HG03457 (cell line): ENCODE data around the gene LAGE3.
"Not testable (repeated sequence)": the region's sequence is repeated elsewhere in the genome, so short reads cannot be mapped to it uniquely, and the experiment has no call there.

Experiments used
- ATAC-seq: cut with Tn5 transposase; IDR thresholded peaks from one replicate; pipeline ENCODE4 v1.9.1; 2021; ENCODE audit warnings: moderate number of reproducible peaks; ENCODE audit not compliant: unreplicated experiment

The LAGE3 gene

DNA sequence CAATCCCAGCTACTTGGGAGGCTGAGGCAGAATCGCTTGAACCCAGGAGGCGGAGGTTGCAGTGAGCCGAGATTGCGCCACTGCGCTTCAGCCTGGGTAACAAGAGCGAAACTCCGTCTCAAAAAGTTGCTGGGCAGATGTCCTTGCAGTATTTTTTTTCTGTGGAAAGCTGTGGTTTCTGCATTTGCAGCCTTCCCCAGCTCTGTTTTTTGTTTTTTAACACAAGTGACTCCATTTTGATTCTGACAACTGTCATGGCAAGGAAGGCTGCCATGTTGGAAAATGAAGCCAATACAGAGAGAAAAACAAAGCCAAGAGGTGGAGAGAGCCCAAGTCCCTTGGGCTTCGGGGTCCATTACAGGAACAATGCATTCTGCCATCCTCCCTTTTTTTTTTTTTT lies 23.0 kb upstream of the LAGE3 start:
- no peak for ATAC-seq

DNA sequence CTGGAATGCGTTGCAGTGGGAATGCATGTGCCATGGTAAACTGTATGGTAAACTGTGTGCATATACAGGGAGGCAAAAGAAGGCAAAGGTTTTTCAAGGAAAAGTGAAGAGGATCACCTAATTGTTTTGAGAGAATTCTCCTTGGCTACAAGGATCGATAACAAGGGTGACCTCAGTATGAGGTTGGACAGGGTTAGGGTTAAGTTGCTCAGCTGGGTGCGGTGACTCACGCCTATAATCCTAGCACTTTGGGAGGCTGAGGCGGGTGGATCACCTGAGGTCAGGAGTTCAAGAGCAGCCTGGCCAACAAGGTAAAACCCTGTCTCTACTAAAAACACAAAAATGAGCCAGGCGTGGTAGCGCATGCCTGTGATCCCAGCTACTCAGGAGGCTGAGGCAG lies 22.3 kb upstream of the LAGE3 start:
- not testable (repeated sequence) for ATAC-seq

DNA sequence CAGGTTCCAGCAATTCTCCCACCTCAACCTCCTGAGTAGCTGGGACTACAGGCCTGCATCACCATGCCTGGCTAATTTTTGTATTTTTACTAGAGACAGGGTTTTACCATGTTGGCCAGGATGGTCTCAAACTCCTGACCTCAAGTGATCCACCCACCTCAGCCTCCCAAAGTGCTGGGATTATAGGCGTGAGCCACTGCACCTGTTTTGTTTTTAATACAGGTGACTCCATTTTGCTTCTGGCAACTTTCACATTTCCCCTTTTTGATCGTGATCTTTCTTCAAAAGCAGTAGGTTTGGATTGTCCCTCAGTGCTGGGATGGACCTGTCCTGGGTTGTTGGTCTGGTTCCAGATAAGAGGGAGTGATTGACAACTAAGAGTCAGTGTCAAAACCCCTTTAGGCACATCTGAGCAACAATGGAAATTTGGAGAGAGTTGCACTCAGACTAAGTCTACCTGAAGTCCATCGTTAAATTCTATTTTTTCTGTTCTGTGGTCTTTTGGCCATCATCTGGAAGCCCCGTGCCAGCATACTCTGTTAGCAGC lies 17.6 kb upstream of the LAGE3 start:
- ATAC-seq, result not testable (repeated sequence)

DNA sequence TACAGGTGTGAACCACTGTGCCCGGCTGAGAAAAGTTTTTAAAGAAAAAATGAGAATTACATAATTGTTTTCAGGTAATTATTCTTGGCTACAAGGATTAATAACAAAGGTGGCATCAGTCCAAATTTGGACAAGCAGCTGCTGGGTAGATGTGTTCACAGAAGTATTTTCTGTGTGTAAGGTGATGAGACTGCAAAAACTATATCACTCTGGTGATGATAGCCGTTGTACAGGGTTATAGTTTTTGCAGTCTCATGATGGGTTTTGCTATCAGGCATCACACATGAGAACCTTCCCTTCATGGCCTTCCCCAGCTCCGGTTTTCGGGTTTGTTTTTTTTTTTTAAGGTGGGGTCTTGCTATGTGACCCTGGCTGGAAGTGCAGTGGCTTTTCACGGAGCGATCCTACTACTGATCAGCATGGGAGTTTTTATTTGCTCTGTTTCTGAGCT lies 16.4 kb upstream of the LAGE3 start:
- no peak for ATAC-seq

DNA sequence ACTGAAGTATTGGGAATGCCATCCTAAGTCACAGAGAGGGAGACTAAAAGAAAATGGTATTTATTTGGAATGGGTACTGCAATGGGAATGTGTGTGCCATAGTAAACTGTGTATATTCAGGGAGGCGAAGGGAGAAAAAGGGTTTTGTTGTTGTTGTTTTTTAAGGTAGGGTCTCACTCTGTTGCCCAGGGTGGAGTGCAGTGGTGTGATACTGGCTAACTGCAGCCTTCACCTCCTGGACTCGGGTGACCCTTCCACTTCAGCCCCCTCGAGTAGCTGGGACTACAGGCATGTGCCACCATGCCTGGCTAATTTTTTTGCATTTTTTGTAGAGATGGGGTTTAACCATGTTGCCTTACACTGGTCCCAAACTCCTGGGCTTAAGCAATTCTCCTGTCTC lies 15.6 kb upstream of the LAGE3 start:
- ATAC-seq, result no peak

DNA sequence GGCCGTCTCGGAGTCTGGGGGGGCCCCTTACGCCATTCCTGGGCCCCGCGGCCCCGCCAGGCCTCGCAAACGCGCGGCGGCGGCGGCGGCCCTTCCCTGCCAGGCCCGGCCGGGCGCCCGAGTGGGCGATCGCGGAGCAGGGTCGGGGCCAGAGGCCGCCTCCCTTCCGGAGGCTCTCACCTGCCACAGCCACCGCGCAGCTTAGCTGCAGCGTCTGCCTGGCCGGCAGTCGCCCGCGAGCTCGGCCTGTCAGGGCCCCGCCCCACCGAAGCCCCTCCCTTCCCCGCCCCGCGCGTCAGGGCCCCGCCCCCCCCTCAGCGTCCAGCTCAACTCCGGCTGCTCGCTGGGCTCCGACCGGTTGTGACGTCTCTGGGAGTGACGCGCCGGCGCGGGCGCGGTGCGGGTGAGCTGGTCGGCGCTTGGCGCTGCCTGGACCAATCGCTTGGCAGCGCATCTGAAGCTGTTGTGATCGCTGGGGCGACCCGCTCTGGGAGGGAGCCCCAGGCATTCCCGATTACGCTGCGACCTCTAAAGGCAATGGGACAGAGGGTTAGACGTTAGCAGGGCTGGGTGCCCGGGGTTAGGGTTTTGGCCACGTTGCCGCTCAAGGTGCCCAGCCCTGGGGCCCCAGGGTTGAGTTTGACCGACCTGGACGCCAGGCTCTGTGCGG lies 11.5 kb upstream of the LAGE3 start, which contains the start of gene SLC10A3:
TSS of gene SLC10A3 (minus strand) at position 216 of the 670 bp plus-strand sequence. CDS start 1,689 bp downstream, outside the sequence.
- ATAC-seq, result peak; percentile 74

DNA sequence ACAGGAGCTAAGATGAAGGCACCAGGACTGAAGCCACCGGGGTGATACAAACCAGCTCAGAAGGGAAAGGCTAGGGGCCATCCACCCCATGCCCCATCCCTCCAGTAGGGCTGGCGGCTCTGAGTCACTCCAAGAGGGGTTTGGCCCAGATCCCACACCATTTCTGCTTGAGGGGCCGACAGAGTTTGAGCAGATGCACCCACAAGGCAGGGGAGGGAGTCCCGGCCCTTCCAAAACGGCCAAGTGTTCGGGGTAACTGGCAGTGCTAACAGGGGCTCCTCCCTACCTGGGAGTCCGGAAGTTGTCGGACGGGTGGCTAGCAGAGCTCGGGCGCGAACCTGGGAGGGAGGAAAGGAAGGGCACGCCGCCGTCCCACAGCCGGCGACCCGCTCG lies 10.9 kb upstream of the LAGE3 start:
- ATAC-seq, result peak; percentile 1

DNA sequence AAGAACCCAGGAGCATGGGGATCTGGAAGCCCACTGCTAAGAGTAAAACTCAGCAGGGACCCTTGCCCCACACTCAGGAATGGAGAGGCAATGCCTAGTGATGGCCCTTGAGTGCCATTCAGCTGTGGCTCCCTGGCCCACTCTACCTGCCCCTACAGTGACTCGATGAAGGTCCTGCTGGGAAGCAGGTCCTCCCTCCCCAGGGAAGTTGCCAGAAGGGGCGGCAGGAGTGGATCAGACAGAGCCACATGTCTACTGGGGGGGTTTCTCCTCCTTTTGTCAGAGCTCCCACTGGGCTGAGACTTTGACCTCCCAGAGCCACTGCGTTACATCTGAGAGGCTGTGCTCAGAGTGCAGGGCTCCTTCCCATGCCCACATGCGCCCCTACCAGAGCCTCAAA lies 10.1 kb upstream of the LAGE3 start:
- no peak for ATAC-seq

DNA sequence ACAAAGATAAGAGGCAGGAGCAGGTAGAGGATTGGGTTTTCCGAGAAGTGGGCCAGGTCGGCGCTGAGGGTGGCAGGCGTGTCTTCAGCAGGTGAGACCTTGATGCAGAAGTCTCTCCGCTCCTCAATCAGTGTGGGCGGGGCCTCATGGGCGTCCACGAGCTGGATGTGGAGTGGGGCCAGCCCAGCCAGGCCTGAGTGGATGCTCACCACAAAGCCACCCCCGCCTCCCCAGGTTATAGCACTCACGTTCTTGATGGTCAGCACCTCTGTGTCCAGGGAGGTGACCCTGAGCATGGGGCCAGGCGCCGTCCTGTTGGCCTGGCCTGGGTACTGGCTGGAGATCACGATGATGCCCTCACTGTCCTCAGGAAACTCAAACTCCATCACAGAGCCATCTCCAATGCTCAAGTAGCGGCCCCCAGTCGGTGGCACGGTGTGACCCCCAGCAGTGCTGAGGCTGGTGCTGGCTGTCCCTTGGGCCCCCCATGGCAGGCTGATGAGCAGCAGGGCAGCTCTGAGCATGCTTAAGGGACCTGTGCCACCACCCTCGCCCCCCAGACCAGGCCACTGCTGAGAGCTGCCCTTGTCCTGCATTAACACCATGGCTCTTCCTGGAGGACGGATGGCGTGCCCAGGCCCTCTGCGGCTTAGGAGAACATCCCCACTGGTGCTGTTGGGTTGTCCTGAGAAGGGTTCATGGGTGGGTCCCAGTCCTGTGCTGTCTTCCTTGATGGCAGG lies 9.4 kb upstream of the LAGE3 start:
- no peak for ATAC-seq

DNA sequence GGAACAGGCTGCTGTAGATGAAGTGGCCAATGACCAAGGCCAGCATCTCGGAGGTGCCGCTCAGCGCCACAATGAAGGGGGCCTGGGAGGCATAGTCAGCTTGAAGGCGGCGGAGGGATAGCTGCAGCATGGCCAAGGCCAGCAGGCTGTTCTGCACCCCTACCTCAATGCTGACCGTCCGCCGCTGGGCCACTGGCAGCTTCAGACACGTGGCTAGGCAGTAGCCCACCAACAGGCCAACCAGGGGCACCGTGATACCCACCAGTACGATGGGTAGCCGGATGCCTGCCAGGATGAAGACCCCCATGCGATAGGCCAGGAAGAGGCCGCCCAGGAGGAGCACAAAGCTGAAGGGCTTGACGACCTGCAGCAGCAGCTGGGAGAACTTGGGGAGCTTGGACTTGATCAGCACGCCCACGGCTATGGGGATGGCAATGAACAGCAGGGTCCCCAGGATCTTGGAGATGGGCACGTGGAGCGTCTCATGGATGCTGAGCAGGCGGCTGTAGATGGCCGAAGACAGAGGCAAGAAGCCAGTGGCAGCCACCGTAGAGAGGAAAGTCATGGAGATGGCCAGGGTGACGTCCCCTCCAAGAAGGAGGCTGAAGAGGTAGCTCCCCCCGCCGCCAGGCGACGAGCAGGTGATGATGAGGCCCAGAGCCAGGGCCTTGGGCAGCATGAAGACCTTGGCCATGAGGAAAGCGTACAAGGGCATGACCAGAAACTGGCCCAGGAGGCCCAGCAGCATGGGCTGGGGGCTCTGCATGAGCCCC lies 8.6 kb upstream of the LAGE3 start:
- ATAC-seq, result no peak

DNA sequence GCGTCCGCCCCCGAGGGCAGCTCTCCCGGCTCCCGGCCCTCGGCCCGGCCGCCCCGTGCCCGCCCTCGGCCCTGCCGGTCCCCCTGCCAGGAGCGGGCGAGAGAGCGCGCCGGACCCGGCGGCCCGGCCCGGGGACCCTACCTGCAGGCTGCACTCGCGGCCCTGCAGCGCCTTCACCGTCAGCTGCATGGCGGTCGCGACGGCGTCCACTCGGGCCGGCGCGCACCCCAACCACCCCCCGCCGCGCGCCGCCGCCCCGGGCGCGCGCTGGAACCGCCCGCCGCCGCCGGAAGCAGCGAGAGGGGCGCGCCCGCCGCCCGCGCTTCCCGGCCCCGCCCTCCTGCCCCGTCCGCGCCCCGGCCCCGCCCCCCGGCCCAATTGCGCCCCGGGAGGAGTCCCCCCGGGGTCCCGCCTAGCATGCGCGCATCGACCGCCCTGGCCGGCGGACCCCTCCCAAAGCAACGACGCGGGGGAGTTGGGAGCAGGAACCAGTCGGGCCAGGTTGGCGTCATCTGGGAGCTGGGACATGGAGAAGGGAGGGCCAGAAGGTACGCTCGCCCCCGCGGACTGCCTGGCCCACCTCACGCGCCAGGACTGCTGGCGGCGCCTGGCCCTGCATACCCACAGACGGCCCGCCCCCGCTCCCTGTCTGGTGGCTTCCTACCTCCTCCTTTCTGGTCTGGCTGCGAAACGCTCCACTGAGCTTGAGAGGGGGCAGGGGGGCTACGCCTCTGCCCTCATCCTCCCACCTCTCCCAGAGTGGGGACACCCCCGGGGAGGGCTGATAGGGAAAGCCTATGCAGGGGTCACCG lies 7.5 kb upstream of the LAGE3 start, which contains the start of gene UBL4A:
TSS of gene UBL4A (minus strand) at position 220 of the 812 bp plus-strand sequence. CDS start at position 189, 31 bp downstream.
- no peak for ATAC-seq

DNA sequence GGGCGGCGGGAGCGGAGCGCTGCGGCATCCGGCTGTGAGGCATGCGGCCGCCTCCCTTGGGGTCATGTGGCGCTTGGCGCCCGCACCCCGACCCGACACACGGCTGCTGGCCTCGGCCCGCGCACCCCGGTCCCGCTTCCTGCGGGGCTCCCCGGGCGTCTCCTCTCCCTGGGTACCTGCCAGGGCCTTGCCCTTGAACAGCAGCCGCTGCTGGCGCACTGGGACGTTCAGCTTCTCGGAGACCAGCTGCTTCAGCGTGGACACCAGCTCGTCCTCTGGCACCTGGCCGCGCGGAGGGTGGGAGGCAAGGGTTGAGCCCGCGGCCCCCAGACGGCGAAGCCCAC lies 6.9 kb upstream of the LAGE3 start:
- no peak for ATAC-seq

DNA sequence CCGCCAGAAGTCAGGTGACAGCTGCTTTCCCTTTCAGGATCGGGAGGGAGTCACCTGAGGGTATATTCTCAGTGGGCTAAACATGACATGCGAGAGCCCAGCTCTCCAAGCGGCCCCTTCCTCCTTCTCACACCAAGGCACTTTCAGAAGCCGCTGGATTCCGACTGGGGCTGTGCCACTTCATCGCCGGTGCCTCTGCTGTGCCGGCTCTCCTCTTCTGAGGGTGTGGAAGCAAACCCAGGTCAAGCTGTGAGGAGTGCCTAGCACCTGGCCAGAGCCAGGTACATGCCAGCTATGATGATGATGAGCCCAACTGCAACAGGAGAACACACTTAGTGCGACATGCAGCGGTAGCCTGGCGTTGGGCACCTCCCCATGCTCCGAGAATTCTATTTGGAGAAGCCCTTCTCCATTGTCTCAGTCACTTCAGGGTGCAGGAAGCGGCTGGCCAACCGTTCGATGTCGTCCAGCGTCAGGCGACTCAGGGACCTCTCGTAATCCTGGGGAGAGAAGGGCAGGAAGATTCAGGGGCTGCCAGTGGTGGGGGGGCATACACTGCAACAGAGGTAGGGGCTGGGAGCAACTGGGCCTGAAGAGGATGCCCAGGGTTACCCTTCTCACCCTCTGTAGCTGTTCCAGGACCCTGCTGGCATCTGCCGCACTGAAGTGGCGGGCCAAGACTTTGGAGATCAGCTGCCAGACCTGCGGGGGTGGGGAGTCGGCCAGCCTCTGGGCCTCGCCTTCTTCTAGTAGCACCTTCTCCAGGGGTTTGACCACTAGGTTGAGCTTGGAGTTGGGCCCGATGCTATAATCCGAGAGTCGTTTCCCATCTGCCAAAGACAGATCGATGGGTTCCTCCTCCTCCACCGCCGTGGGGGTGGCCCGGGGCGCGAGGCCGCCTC lies 6.3 kb upstream of the LAGE3 start:
- no peak for ATAC-seq

DNA sequence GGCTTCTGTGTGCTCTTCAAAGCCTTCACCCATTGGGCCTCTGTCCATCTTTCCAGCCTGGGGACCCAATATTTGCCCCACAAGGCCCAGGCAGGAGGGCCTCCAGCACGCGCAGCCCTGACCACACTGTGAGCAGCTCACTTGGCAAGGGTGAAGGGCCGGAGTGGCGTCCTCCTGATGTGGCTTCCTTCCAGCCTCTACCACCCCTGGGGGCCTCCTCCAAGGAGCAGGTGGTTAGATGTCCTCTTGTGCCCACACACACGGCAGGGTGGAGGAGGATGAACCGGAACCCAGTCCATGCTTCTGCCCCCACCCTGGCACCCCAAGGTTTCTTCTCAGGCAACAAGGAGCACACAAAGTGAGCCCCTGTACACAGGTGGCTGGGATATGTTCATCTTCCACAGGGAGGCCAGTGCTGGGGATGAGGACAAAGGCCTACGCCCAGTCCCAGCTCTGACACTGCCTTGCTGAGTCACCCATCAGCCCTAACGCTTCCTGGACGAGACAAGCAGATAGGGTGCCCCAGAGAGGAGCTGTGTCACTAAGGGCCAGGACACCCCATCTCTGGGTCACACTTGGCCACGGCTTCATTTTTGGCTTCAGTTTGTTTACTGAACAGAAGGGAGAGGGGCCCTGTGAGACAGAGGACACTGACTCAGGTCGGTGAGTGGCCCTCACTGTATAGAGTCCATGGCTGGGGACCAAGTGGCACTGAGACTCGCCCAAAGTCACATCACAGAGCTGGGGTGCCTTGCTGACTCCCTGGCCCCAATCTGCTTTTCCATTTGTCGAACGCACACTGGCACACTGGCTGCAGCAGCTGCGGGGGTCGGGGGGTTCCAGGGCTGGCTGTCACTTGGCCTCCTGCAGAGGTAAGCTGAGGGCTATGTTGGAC lies 5.4 kb upstream of the LAGE3 start:
- no peak for ATAC-seq

DNA sequence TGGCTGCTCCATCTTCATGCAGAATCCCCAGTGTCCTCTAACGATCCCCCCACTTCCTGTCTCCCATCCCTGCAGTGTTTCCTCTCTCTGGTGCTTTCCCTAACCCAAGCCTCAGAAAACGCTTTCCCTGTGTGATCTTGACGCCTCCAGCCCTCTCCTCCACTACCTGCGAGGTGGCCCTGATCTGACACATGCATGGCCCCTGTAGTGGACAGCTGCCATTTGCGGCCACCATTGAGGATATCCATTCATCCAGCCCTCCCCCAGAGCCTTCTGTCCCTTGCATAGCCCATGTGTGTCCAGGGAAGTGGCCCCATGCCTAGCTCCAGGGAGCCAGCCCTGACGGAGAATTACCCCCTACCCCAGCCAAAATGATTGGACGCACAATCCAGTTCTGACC lies 4.2 kb upstream of the LAGE3 start:
- no peak for ATAC-seq

DNA sequence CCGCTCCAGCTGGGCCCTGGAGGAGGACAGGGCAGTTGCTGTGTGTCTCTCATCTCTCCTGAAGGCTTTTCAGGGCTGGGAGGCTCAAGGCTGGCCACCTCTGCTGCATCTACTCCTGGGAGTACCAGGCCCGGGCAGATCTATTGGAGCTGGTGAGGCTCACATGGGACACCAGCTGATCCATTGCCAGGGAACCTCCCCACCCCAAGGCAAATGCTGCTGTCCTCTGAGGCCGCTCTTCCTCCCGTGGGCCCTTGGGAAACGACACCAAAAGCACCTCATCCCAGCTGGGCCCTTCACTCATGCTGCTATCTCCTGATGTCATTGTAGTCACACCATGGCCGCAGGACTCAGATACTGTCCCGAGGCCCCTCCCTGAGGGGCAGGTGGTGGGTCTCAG lies 3.7 kb upstream of the LAGE3 start:
- ATAC-seq, result no peak

DNA sequence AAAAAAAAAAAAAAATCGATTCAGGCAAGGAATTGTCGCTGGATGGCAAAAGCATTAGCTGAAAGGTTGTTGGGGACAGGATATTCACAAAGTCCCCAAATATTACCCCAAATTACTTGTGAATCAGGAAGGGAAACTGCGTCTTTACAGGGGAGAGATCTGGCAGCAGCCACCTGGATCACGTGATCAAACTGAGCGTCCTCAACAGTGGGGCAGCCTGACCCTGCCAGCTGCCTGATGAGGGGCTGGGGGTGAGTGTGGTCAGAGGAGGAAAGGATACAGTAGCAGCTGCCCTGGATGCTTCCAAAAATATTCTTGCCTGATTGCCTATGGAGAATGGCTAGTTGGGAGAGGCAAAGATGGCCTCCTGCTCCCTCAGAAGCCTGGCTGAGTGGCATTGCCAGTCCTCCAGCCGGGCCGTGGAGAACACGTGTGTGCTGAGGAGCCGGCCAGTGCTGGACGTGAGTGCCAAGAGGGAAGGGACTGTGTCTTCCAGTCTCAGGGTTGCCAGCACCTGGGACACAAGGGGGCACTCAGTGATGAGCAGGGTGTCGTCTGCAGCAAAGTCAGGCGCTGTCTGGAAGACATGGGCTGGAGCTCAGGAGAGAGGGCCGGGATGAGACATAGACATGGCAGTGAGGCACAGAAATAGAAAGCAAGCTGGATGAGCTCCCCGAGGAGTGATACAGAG lies 3.0 kb upstream of the LAGE3 start:
- ATAC-seq, result no peak

DNA sequence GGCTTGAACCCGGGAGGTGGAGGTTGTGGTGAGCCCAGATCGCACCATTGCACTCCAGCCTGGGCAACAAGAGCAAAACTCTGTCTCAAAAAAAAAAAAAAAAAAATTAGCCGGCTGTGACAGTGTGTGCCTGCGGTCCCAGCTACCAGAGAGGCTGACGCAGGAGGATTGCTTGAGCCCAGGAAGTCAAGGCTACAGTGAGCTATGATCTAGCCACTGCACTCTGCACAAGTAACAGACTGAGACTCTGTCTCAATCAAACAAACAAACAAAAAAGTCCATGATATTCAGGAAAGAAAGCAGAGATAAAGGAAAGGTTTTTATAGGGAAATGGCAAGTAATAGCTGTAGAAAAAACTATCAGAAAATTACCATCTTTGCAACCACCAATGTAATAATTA lies 2.1 kb upstream of the LAGE3 start:
- ATAC-seq, result no peak
